Right kidney (tissue), 1 donor: ENCODE data around the gene PNMA8A.
"Not testable (repeated sequence)": the region's sequence is repeated elsewhere in the genome, so short reads cannot be mapped to it uniquely, and the experiment has no call there.

Source experiments
- DNase-seq: peaks from one replicate; pipeline ENCODE4 v3.0.0-alpha.2; 2016

Gene PNMA8A

GRCh38 chr19:46469541-46470185 is 1.7 kb downstream of the PNMA8A start:
- DNase-seq = no peak

DNA sequence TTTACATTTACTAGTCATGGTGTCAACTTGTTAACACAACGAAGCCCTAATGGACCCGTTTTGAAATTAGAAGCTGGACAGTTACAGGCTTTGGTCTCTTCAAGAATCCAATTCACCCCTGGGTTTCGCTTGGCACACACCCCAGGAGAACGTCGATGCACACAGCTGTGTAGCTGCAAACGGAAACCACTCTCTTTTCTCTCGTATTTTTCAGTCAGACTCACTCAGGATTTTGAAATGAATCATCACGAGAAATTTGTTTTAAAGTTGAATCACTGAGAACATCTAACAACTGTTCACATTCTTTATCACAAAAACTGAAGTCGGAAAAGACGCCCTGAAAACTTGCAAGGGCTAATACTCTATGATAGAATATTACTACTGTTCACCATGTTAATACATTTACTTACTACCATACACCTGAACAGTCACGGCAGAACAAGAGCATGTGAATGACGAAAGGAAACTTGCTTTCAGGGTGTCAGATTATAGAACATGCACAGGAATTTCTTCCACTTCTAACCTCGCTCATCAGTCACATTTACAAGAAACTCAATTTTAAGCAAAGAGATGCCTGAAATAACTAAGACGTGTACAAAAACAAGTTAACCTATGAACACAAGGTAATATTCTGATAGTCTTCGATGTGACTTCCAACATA is 4.7 kb downstream of the PNMA8A start:
- no peak for DNase-seq

DNA sequence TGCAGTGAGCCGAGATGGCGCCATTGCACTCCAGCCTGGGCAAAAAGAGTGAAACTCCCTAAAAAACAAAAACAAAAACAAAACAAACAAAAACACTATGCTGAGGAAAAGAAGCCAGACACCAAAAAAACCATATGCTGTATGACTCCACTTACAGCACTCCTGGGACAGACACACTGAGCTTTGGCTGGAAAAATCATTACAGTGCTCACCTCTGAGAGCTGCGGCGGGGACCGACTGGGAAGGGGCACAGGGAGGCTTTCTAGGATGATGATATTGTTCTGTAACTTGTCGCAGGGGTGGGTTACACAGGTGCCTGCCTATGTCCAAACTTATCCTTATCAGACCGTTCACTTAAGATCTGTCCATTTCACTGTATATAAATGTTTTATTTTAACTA is 7.8 kb downstream of the PNMA8A start:
- DNase-seq = no peak

GRCh38 chr19:46461537-46461936 is 9.8 kb downstream of the PNMA8A start:
- DNase-seq = no peak

DNA sequence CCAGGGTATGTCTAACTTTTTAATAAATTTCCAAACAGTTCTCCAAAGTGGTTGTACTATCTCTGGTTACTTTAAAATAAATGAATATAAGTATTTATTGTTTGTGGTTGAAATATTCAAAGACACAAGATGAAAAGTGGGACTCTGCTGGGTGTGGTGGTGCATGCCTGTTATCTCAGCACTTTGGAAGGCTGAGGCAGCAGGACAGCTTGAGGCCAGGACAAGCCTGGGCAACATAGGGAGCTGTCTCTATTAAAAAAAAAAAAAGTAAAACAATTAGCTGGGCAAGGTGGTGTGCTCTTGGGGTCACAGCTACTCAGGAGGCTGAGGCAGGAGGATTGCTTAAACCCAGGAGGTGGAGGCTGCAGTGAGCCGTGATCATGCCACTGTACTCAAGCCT is 10.4 kb downstream of the PNMA8A start:
- DNase-seq = no peak

- DNase-seq = no peak
Observed at GRCh38 chr19:46460055-46460454, 11.3 kb downstream of the PNMA8A start.

DNA sequence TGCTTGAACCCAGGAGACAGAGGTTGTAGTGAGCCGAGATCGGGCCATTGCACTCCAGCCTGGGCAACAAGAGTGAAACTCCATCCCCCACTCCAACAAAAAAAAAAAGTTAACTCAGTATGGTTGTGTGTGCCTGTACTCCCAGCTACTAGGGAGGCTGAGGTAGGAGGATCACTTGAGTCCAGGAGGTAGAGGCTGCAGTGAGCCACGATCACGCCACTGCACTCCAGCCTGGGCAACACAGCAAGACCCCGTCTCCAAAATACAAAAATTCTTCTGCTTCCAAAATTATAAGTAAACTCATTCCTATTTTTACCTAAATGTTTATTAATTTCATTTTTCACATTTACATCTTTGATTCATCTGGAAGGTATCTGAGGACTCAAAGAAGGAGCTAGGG is 14.4 kb downstream of the PNMA8A start:
- DNase-seq = no peak

DNA sequence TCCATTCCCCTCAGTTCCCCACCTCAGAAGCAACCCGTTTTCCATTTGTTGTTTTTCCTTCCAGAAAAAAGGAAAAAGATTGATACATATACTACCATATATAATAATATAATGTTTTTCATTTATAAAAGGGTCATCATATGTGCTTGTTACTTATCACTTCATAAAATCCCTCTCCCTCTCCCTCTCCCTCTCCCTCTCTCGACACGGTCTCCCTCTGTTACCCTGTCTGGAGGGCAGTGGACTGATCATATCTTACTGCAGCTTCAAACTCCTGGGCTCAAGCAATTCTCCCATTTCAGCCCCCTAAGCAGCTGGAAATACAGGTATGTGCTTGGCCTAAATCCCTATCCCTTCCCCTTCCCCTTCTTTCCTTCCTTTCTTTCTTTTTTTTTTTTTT is 17.1 kb downstream of the PNMA8A start:
- no peak for DNase-seq

DNA sequence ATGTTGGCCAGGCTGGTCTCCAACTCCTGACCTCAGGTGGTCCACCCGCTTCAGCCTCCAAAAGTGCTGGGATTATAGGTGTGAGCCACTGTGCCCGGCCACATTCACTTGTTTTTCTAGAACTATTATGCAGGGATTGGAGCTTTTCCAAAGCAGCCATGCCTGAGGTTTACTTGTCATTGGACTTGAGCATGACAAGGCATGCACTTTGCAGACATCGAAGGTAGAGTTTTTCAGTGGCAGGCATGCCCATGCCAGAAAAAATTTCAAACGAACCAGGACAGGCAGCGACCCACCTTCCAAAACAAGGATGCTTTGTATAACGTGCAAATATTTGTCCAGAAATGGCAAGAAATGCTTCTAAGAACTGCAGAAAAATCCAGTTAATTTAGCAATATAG is 17.7 kb downstream of the PNMA8A start:
- no peak for DNase-seq

- no peak for DNase-seq
Observed at GRCh38 chr19:46452186-46452585, 19.2 kb downstream of the PNMA8A start.

- DNase-seq = no peak
Observed at GRCh38 chr19:46451352-46451751, 20.0 kb downstream of the PNMA8A start.

DNA sequence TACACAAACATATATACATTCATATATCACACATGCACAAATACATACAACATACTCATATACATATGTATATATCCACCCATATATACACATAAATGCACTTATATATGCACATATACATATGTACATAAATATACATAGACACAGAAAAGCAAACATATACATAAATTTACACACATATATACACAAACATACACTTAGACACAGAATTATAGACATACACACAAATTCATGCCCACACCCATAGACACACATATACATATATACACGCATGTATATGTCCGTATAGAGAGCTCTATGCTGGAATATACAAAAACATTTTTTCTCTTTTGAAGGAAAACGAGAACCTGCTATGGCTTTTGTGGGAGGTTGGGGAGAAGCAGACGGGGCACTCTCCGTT is 20.6 kb downstream of the PNMA8A start:
- DNase-seq = no peak

DNA sequence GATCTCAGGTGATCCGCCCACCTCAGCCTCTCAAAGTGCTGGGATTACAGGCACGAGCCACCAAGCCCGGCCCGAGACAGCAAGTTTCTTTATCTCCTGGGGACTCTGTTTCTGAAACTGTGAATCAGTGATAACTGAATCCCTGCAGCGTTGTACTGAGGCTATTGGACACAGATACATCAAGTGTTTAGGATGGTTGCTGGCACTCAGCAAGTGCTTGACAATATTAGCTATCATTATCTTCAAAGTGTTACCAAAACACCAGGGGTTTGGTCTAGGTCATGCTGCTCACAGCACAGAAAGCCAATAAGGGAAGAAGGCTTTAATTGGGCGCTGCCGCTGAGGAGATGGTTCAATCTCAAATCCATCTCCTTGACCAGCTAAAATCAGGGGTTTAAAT is 22.1 kb downstream of the PNMA8A start:
- no peak for DNase-seq

- no peak for DNase-seq
Observed at GRCh38 chr19:46448601-46449000, 22.8 kb downstream of the PNMA8A start.

- no peak for DNase-seq
Observed at GRCh38 chr19:46447824-46448223, 23.5 kb downstream of the PNMA8A start.

DNA sequence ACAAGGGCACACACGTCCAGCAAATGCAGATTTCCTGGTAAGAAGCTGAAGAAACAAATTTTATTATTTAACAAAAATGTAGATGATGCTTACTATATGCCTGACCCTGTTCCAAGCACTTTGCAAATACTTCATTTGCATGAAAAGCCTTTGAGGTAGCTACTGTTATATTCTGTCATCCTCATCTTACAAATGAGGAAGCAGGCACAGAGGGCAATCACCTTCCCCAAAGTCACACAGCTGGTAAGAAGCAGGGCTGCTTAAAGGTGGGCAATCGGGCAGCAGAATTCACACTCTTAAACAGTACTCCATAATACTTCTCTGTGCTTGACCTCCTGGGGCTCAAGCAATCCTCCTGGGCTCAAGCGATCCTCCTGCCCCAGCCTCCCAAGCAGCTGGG is 24.4 kb downstream of the PNMA8A start:
- no peak for DNase-seq

DNA sequence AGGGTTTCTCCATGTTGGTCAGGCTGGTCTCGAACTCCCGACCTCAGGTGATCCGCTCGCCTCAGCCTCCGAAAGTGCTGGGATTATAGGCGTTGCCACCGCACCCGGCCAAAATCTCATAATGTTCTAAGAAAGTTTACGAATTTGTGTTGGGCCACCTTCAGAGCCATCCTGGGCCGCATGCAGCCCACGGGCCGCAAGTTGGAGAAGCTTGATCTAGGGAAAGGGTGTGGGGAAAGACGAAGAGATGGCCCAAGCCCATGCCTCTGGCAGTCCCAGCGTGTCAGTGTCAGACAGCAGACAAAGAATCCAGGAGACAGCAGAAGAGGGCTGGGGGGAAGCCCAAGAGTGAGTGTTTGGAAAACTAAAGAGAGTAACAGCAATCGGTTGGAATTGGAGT is 25.3 kb downstream of the PNMA8A start:
- DNase-seq = no peak

DNA sequence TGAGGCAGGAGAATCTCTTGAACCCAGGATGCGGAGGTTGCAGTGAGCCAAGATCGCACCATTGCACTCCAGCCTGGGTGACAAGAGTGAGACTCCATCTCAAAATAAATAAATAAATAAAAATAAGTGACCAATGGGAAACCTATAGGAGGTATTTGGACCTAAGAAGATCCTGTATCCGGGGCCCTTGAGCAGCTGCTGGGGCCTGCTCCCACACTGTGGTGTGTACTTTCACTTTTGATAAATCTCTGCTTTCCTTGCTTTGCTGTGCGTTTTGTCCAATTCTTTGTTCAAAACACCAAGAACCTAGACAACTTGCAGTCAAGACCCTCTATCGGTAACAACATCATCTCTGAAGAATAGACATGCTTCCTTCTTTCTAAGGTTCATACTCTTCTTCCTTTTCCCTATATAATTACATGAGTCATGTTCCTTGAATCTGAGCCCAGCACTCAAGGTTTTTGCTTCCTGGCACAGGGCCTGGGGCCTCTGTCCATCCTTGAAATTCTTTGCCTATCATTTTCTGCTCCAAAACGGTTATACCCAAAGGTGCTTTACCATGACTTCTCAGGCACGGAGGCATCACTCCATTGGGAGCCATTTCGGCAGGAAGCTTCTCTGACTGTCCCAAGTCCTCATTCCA is 28.4 kb downstream of the PNMA8A start:
- DNase-seq = no peak

- no peak for DNase-seq
Observed at GRCh38 chr19:46441866-46442265, 29.5 kb downstream of the PNMA8A start.

DNA sequence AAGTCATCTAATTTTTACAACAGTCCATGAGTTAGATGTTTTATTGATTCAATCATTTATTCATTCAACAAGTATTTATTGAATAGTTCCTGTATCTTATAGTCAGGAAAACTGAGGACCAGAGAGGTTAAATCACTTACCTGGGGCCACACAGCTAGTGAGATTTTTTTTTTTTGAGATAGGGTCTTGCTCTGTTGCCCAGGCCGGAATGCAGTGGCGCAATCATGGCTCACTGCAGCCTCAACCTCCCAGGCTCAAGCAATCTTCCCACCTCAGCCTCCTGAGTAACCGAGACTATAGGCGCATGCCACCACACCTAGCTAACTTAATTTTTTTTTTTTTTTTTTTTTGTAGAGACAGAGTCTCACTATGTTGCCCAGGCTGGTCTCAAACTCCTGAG is 35.7 kb downstream of the PNMA8A start:
- DNase-seq = not testable (repeated sequence)

DNA sequence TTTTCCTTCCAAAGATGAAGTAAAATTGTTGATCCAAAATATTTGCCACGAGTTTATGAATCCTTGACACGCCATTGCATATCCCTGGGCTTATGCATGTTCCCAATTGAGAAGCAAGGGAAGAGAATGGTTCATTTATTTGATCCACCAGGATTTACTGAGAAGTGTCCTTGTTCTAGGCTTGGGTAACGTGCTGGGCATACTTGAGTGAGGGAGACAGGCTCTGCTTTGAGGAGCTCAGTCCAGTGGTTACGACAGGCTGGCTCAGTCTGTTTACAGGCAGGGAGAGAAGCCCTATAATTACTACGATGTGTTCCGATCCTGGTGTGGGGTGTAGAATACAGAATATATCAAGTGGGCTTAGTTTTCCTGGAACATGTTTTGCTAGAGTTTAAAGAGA is 36.4 kb downstream of the PNMA8A start:
- DNase-seq = no peak

DNA sequence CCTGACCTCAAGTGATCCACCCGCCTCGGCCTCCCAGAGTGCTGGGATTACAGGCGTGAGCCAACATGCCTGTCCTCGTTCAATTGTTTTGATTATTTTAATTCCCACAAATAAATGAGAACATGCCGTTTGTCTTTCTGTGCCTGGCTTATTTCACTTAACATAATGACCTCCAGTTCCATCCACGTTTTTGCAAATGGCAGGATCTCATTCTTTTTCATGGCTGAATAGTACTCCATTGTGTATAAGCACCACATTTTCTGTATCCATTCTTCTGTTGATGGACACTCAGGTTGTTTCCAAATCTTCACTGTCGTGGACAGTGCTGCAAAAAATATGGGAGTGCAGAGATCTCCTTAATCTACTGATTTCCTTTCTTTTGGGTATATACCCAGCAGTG is 37.9 kb downstream of the PNMA8A start:
- not testable (repeated sequence) for DNase-seq

- DNase-seq = no peak
Observed at GRCh38 chr19:46431824-46432223, 39.5 kb downstream of the PNMA8A start.

DNA sequence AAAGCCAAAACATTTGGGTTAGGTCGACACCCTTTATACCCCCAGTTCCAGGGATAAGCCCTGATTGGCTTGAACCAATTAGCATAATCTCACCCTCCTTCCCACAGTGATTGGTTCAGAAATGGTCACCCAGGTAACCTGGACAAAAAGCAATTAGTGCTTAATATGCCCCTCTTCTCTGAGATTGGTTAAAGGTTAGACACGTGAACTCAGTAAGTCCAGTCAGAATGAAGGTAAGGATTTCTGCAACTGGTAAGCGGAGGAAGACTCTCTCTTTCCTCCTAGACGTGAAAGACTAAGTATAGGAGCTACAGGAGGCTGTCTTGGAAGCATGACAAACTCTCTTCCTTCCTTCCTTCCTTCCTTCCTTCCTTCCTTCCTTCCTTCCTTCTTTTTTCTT is 41.4 kb downstream of the PNMA8A start:
- no peak for DNase-seq
